Thyroid gland (tissue), 4 donors: ENCODE measurements around the gene GSG1L.

Experiments
- POLR2A ChIP-seq, 2 donors: fragments of 450-650 bp; IDR thresholded peaks; one replicate each; pipeline ENCODE4 v1.6.1; 2017; ENCODE audit warnings: antibody characterized with exemption in 2 of 2, mild to moderate bottlenecking in 2 of 2, moderate library complexity in 1 of 2
- TF ChIP-seq, protein P1 (sequence below), 6 experiments: fragments of 200-600 bp in 3 of 6; fragments of 450-650 bp in 3 of 6; sonication (generic) in 3 of 6; IDR thresholded peaks; one replicate each; pipeline ENCODE4 v1.5.1; 2016 to 2019; ENCODE audit warnings: antibody characterized with exemption in 6 of 6, mild to moderate bottlenecking in 2 of 6, inconsistent platforms in 1 of 6, moderate library complexity in 1 of 6

- TF ChIP-seq, protein P1, sequence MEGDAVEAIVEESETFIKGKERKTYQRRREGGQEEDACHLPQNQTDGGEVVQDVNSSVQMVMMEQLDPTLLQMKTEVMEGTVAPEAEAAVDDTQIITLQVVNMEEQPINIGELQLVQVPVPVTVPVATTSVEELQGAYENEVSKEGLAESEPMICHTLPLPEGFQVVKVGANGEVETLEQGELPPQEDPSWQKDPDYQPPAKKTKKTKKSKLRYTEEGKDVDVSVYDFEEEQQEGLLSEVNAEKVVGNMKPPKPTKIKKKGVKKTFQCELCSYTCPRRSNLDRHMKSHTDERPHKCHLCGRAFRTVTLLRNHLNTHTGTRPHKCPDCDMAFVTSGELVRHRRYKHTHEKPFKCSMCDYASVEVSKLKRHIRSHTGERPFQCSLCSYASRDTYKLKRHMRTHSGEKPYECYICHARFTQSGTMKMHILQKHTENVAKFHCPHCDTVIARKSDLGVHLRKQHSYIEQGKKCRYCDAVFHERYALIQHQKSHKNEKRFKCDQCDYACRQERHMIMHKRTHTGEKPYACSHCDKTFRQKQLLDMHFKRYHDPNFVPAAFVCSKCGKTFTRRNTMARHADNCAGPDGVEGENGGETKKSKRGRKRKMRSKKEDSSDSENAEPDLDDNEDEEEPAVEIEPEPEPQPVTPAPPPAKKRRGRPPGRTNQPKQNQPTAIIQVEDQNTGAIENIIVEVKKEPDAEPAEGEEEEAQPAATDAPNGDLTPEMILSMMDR (IDR thresholded peaks at IDR 0.05): no peak
- no peak for TF ChIP-seq POLR2A (IDR thresholded peaks at IDR 0.05)
These were observed 307.1 kb downstream of the GSG1L start for GRCh38 chr16:27756206-27756970.
